ENCODE results near the gene METTL6.
"Not testable (repeated sequence)": the region's sequence is repeated elsewhere in the genome, so short reads cannot be mapped to it uniquely, and the experiment has no call there.

Gene METTL6

DNA sequence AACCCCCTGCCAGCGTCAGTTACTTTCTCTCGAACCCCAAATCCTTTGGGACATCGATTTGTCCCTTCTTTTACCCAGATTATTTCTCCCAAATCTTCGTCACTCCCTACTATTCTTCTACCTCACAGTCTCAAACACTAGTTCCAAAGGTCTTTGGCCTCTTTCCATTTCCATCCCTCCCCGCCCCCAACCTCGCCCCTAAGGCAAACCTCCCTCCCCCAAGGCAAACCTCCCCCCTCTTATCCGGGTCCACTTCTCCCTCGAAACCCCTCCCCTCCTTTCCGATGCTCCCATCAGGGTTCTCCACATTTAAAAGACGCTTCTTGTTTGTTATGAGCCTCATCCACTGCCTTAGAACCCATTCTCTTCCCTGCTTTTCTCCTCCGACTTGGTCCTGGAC, 637 bp upstream of the METTL6 start:
- TF ChIP-seq CTCF (IDR thresholded peaks at IDR 0.05; ENCODE audit: insufficient read depth, missing control alignments) = no peak
- FAIRE-seq = no peak
- DNase-seq (ENCODE audit: insufficient read length, low spot score) = no peak

DNA sequence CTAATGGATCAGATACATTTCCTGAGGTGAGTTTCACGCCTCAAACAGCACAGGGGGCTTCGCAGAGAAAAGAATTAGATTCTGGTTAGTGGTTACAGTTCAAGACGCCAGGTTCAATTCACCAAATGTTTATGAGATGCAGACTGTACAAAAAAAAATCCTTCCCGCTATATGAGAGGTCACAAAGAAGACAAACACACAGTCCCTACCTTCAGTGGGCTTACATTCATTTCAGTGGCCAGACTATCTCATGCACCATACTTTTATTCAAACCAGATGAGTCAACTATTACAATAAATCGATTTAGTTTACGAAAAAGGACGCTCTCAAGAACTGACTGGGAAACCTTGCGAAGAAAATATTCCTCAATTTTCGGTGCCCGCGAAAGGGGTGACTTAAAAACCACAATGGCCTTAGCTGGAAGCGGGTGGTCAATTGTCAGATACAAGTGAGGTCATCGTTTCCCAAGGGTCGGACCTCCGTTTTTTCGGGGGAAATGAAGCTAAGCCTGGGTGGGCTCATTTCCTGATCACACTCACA, 695 bp downstream of the METTL6 start:
- FAIRE-seq (no peak), DNase-seq (ENCODE audit: insufficient read length, low spot score) (no peak)
- no peak for TF ChIP-seq CTCF (IDR thresholded peaks at IDR 0.05; ENCODE audit: insufficient read depth, missing control alignments)

GRCh38 chr3:15420871-15421270, 6.5 kb downstream of the METTL6 start:
- no peak for DNase-seq (ENCODE audit: insufficient read length, low spot score)
- TF ChIP-seq CTCF (IDR thresholded peaks at IDR 0.05; ENCODE audit: insufficient read depth, missing control alignments) = no peak
- FAIRE-seq = no peak

DNA sequence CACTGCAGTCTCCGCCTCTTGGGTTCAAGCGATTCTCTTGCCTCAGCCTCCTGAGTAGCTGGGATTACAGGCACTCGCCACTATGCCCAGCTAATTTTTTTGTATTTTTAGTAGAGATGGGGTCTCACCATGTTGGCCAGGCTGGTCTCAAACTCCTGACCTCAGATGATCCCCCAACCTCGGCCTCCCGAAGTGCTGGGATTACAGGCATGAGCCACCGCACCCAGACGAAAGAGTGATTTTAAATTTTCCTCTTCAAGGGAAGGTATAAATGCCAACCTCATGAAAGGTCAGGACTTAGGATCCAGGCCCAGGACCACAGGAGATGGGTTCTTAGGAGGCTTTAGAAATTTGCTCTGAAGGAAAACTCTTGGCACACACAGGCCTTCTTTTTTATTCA, 16.4 kb downstream of the METTL6 start:
- DNase-seq (ENCODE audit: insufficient read length, low spot score); FAIRE-seq: not testable (repeated sequence)

GRCh38 chr3:15409774-15410173, 17.6 kb downstream of the METTL6 start:
- FAIRE-seq (no peak), DNase-seq (ENCODE audit: insufficient read length, low spot score) (no peak)
- no peak for TF ChIP-seq CTCF (IDR thresholded peaks at IDR 0.05; ENCODE audit: insufficient read depth, missing control alignments)

DNA sequence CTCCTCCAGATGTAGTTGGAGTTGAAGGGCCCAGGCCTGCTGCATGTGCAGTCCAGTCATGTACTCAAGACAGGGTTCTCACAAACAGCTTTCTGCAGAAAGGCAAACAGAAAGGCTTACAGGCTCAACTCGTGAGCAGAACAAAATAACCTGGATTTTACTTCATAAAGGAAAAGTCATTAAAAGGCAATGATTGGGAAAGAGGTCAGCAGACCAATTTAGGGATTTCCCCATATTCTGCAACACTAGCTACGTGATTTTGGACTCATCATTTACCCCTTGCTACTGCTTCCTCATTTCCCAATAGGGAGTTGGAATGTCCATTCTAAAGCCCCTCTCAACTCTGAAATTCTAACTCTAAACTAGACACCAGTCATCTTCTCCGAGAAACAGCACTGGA, 18.1 kb downstream of the METTL6 start:
- no peak for TF ChIP-seq CTCF (IDR thresholded peaks at IDR 0.05; ENCODE audit: insufficient read depth, missing control alignments)
- FAIRE-seq (no peak), DNase-seq (ENCODE audit: insufficient read length, low spot score) (no peak)

DNA sequence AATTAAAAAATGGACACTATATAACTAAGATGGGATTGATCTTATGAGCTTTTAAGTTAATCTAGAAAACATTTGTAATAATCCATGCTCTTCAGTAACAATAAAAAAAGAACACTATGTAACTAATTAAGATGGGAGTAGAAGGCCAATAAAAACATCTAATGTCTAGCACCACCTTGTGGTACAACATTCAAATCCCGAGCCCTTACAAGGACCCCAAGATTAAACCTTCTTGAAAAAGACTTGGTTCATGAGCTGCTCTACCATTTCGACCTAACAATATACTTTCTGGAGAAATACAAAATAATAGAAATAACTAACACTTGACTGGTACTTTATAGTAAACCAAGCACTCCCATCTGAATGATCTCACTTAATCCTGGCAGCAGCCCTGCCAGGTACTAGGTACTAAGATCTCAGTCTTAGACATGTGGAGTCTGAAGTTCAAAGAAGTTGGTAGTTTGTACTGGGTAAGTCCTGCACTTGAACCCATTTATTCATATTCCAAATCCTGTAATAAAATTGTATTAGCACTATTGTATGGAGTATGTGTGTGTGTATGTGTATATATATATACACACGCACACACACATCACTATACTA, 21.8 kb downstream of the METTL6 start:
- no peak for DNase-seq (ENCODE audit: insufficient read length, low spot score)
- TF ChIP-seq CTCF (IDR thresholded peaks at IDR 0.05; ENCODE audit: insufficient read depth, missing control alignments) = peak; percentile 66
- FAIRE-seq = no peak

DNA sequence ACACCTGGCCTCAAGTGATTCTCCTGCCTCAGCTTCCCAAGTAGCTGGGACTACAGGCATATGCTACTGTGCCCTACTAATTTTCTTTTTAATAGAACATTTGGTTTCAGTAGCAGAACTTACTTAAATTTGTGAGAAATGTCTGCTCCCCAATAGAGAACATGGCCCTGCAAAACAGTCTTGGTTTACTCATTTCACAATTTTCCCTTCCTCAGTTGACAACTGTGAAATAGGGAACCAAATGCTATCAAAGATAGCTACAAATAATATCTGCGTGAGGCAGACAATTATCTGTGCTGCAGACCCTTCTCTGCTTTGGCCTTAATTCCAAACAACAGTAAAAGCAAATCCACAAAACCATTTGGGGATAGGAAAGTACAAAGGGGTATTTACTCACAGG, 22.6 kb downstream of the METTL6 start:
- TF ChIP-seq CTCF (IDR thresholded peaks at IDR 0.05; ENCODE audit: insufficient read depth, missing control alignments) = no peak
- FAIRE-seq (no peak), DNase-seq (ENCODE audit: insufficient read length, low spot score) (no peak)

All from D721Med (cell line).